ENCODE results near the gene ZCCHC8.
"Not testable (repeated sequence)": the region's sequence is repeated elsewhere in the genome, so short reads cannot be mapped to it uniquely, and the experiment has no call there.

- TF ChIP-seq ZFX (IDR thresholded peaks at IDR 0.05), result not testable (repeated sequence)
- TF ChIP-seq, protein P1, sequence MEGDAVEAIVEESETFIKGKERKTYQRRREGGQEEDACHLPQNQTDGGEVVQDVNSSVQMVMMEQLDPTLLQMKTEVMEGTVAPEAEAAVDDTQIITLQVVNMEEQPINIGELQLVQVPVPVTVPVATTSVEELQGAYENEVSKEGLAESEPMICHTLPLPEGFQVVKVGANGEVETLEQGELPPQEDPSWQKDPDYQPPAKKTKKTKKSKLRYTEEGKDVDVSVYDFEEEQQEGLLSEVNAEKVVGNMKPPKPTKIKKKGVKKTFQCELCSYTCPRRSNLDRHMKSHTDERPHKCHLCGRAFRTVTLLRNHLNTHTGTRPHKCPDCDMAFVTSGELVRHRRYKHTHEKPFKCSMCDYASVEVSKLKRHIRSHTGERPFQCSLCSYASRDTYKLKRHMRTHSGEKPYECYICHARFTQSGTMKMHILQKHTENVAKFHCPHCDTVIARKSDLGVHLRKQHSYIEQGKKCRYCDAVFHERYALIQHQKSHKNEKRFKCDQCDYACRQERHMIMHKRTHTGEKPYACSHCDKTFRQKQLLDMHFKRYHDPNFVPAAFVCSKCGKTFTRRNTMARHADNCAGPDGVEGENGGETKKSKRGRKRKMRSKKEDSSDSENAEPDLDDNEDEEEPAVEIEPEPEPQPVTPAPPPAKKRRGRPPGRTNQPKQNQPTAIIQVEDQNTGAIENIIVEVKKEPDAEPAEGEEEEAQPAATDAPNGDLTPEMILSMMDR (conservative IDR thresholded peaks at IDR 0.05), result not testable (repeated sequence)
Measured at GRCh38 chr12:122484385-122484784, 16.3 kb downstream of the ZCCHC8 start.
